K562 (cell line): ENCODE measurements around the gene CERCAM. TPM values are rescaled to one million over a fixed set of nuclear protein-coding genes. Genes with fewer than 3 reads are reported as not detected.

Experiments
- CEBPG ChIP-seq, 3 experiments: fragments of 200-800 bp in 1 of 3; sonication (Bioruptor generic) in 1 of 3; sonication (generic) in 1 of 3; formaldehyde crosslinking in 1 of 3; IDR thresholded peaks in 2 of 3; conservative IDR thresholded peaks in 1 of 3; 2 replicates each; pipeline versions ENCODE4 v1.6.1 to v1.8.0; 2016 to 2022; ENCODE audit warnings: missing compliant biosample characterization in 2 of 3, missing genetic modification characterization in 2 of 3, mild to moderate bottlenecking in 1 of 3, missing genetic modification reagents in 1 of 3
- DIDO1 ChIP-seq: fragments of 450-650 bp; IDR thresholded peaks from 2 replicates; pipeline ENCODE4 v1.6.1; 2016; ENCODE audit warnings: low read depth, missing biosample characterization, missing genetic modification characterization
- ILF3 ChIP-seq: fragments of 450-650 bp; IDR thresholded peaks from 2 replicates; pipeline ENCODE4 v1.6.1; 2018; ENCODE audit warnings: antibody characterized with exemption, mild to moderate bottlenecking, moderate library complexity, borderline replicate concordance
- NR2C2 ChIP-seq, 2 experiments: fragments of 200-800 bp in 1 of 2; sonication (Bioruptor generic) in 1 of 2; sonication (generic) in 1 of 2; formaldehyde crosslinking in 1 of 2; IDR thresholded peaks; 2 replicates each; pipeline versions ENCODE4 v1.6.1 to v1.8.0; 2016 to 2022; ENCODE audit warnings: mild to moderate bottlenecking in 1 of 2, missing compliant biosample characterization in 1 of 2, missing genetic modification characterization in 1 of 2, missing genetic modification reagents in 1 of 2
- PML ChIP-seq: IDR thresholded peaks from 2 replicates; pipeline ENCODE4 v1.6.1; 2012; ENCODE audit warnings: low read length, inconsistent platforms
- PRMT5 ChIP-seq: sonication (generic); formaldehyde crosslinking; IDR thresholded peaks from 2 replicates; pipeline ENCODE4 v1.5.0; 2020; ENCODE audit warnings: missing genetic modification reagents
- SMARCC2 ChIP-seq: fragments of 450-650 bp; IDR thresholded peaks from 2 replicates; pipeline ENCODE4 v1.6.1; 2017; ENCODE audit warnings: antibody characterized with exemption, moderate library complexity, mild to moderate bottlenecking, low read depth
- TFAM ChIP-seq: fragments of 250-450 bp; sonication (Bioruptor Pico); conservative IDR thresholded peaks from 2 replicates; pipeline ENCODE4 v1.5.0; 2021; ENCODE audit warnings: mild to moderate bottlenecking, moderate library complexity
- ZBTB33 ChIP-seq: sonication (generic); formaldehyde crosslinking; IDR thresholded peaks from 2 replicates; pipeline ENCODE4 v1.8.1; 2023; ENCODE audit warnings: mild to moderate bottlenecking, missing genetic modification reagents
- ZNF41 ChIP-seq: fragments of 250-450 bp; sonication (Bioruptor Pico); conservative IDR thresholded peaks from 2 replicates; pipeline ENCODE4 v1.4.0; 2020; ENCODE audit warnings: mild to moderate bottlenecking
- ZNF696 ChIP-seq: fragments of 250-450 bp; sonication (Bioruptor Pico); conservative IDR thresholded peaks from 2 replicates; pipeline ENCODE4 v1.4.0; 2020; ENCODE audit warnings: mild to moderate bottlenecking, moderate library complexity
- polyA plus RNA-seq, 8 experiments: library from polyadenylated mRNA; depleted of rRNA in 4 of 8; stranded (reverse) in 5 of 8; unstranded in 3 of 8; fragments of >200 nt; fragmentation: Nextera tagmentation in 2 of 8; fragmentation: Illumina TruSeq in 1 of 8; extraction: Ambion mirVana in 2 of 8; extraction: Trizol in 1 of 8; gene quantifications; 2 replicates each; pipeline versions ENCODE4 v1.2.1 to v1.2.3, GENCODE V29; 2011 to 2014; ENCODE audit warnings: inconsistent platforms in 1 of 8, missing spikeins in 1 of 8
- total RNA-seq, 7 experiments: library from RNA; depleted of rRNA in 6 of 7; stranded (reverse); fragments of >200 nt in 6 of 7; fragmentation: Illumina TruSeq in 2 of 7; extraction: Trizol in 2 of 7; gene quantifications; 2 replicates each; pipeline versions ENCODE4 v1.2.1 to v1.2.3, GENCODE V29; 2011 to 2021; ENCODE audit warnings: low replicate concordance in 1 of 7

The CERCAM gene
- total and polyA plus RNA-seq, 9 of the 15 experiments (the other 6 are each of a cell fraction or from before 2014, with no cell fraction given), result 0.75 to 24.0 (median 18.0) TPM

- TF ChIP-seq SMARCC2 (no peak), PML (no peak), NR2C2 (CRISPR knock-in tag; IDR thresholded peaks at IDR 0.05) (no peak), NR2C2 (tag; IDR thresholded peaks at IDR 0.05) (0 out of 2 replicates have a peak, but pooled peaks have one; percentile 4), ZNF696 (CRISPR knock-in tag) (no peak), DIDO1 (tag) (no peak), ILF3 (no peak), PRMT5 (CRISPR knock-in tag) (no peak), CEBPG (CRISPR knock-in tag; IDR thresholded peaks at IDR 0.05) (no peak), CEBPG (tag; conservative IDR thresholded peaks at IDR 0.05 in 1 of 2, IDR thresholded peaks at IDR 0.05 in 1 of 2) (0 out of 4 replicates have a peak, but pooled peaks have one; percentile 14 to 17), TFAM (CRISPR knock-in tag) (no peak), ZNF41 (no peak), ZBTB33 (peak; percentile 33; the same call in 1 of the 2 replicates)
- TF ChIP-seq, all 486 proteins: peak for 7
These were observed 8.9 kb downstream of the CERCAM start (continued) for GRCh38 chr9:128429513-128430086.
